ENCODE results near the gene DGKI. TPM values are rescaled to one million over a fixed set of nuclear protein-coding genes. Genes with fewer than 3 reads are reported as not detected.

Gene DGKI
- total RNA-seq, 1 experiment from 2014 or later: not detected

GRCh38 chr7:137475966-137476365 lies 370.8 kb downstream of the DGKI start:
- ATAC-seq: no peak
- Histone ChIP-seq H3K27me3 (ENCODE audit: control insufficient read depth, insufficient read depth, low read length) (no peaks in the 10 kb centered on the region), H3K27ac (ENCODE audit: low read length) (no peak overlapping the region), H3K36me3 (ENCODE audit: control insufficient read depth, insufficient read depth, low read length) (no peaks in the 10 kb centered on the region), H3K4me3 (ENCODE audit: low read depth in 2 of 2, low read length in 2 of 2) (no peak overlapping the region), H3K9me3 (ENCODE audit: control insufficient read depth, insufficient read depth, low read depth, low read length) (no peaks in the 10 kb centered on the region), H3K4me1 (ENCODE audit: control insufficient read depth, insufficient read depth, low read length) (no peaks in the 10 kb centered on the region)
- ChIA-PET POLR2A (no interaction called here), CTCF (no interaction called here)
- no peak for DNase-seq (ENCODE audit: low read depth, low spot score)
- BruUV-seq (replicated peaks): no TSS peak
- intact Hi-C loops (cut with micrococcal nuclease; ENCODE audit: unreplicated experiment) (no loop called here), in situ Hi-C loops (cut with HindIII; ENCODE audit: low pct_unique_long_range_greater_than_20kb, low sequenced_read_pairs) (no loop called here)
- TF ChIP-seq SIN3A (IDR thresholded peaks at IDR 0.05; ENCODE audit: borderline replicate concordance, insufficient read depth, low read depth, low read length) (no peak), POLR2AphosphoS5 (IDR thresholded peaks at IDR 0.05; ENCODE audit: low read depth, low read length) (no peak), REST (IDR thresholded peaks at IDR 0.05; ENCODE audit: insufficient read depth in 1 of 2, low read depth in 2 of 2, low read length in 1 of 2) (no peak), TCF7L2 (IDR thresholded peaks at IDR 0.05; ENCODE audit: low read depth, low read length) (no peak)
- TF ChIP-seq, protein P1, sequence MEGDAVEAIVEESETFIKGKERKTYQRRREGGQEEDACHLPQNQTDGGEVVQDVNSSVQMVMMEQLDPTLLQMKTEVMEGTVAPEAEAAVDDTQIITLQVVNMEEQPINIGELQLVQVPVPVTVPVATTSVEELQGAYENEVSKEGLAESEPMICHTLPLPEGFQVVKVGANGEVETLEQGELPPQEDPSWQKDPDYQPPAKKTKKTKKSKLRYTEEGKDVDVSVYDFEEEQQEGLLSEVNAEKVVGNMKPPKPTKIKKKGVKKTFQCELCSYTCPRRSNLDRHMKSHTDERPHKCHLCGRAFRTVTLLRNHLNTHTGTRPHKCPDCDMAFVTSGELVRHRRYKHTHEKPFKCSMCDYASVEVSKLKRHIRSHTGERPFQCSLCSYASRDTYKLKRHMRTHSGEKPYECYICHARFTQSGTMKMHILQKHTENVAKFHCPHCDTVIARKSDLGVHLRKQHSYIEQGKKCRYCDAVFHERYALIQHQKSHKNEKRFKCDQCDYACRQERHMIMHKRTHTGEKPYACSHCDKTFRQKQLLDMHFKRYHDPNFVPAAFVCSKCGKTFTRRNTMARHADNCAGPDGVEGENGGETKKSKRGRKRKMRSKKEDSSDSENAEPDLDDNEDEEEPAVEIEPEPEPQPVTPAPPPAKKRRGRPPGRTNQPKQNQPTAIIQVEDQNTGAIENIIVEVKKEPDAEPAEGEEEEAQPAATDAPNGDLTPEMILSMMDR (IDR thresholded peaks at IDR 0.05): no peak

DNA sequence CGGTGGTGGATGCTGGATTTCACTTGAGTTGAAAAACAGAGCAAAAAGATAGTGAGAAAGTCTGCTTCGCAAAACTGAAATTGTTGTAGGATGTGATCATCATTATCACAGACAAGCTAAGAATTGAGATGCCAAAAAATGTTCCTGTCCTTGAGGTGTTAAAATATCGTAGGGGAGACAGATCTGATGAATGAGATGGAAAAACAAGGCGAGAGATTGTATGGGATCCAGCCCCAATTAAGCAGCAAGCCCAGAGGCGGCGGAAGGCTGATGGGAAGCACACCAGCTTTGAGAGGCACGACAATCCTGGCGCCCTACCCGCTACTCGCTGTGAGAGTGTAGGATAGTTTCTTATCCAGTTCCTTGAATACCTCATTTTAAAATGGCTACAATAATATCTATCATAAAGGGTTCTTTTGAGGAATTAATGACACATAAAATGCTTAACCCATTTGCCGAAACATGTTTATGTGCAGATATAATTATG lies 372.2 kb downstream of the DGKI start:
- CTCF ChIA-PET: no interaction called here
- intact Hi-C loops (cut with micrococcal nuclease; ENCODE audit: unreplicated experiment) (no loop called here), in situ Hi-C loops (cut with HindIII; ENCODE audit: low pct_unique_long_range_greater_than_20kb, low sequenced_read_pairs) (no loop called here)
- TF ChIP-seq SIN3A (IDR thresholded peaks at IDR 0.05; ENCODE audit: borderline replicate concordance, insufficient read depth, low read depth, low read length): no peak
- no peak for TF ChIP-seq REST (IDR thresholded peaks at IDR 0.05; ENCODE audit: insufficient read depth in 1 of 2, low read depth in 2 of 2, low read length in 1 of 2)
- TF ChIP-seq TCF7L2 (IDR thresholded peaks at IDR 0.05; ENCODE audit: low read depth, low read length): no peak
- TF ChIP-seq POLR2AphosphoS5 (IDR thresholded peaks at IDR 0.05; ENCODE audit: low read depth, low read length): no peak
- Histone ChIP-seq H3K27ac (ENCODE audit: low read length) (no peak overlapping the region), H3K36me3 (ENCODE audit: control insufficient read depth, insufficient read depth, low read length) (no peaks in the 10 kb centered on the region), H3K4me1 (ENCODE audit: control insufficient read depth, insufficient read depth, low read length) (no peaks in the 10 kb centered on the region), H3K9me3 (ENCODE audit: control insufficient read depth, insufficient read depth, low read depth, low read length) (no peaks in the 10 kb centered on the region), H3K27me3 (ENCODE audit: control insufficient read depth, insufficient read depth, low read length) (no peaks in the 10 kb centered on the region), H3K4me3 (ENCODE audit: low read depth in 2 of 2, low read length in 2 of 2) (no peak overlapping the region)
- POLR2A ChIA-PET: no interaction called here
- no TSS peak for BruUV-seq (replicated peaks)
- DNase-seq (ENCODE audit: low read depth, low spot score): no peak
- ATAC-seq: no peak
